GM18861 (cell line): Measurements from ENCODE around the gene SCFD2.
"Not testable (repeated sequence)": the region's sequence is repeated elsewhere in the genome, so short reads cannot be mapped to it uniquely, and the experiment has no call there.

Experiments
- ATAC-seq: cut with Tn5 transposase; IDR thresholded peaks from one replicate; pipeline ENCODE4 v1.9.1; 2021; ENCODE audit not compliant: unreplicated experiment

Gene SCFD2

GRCh38 chr4:53194727-53195126 lies 171.1 kb downstream of the SCFD2 start:
- no peak for ATAC-seq

DNA sequence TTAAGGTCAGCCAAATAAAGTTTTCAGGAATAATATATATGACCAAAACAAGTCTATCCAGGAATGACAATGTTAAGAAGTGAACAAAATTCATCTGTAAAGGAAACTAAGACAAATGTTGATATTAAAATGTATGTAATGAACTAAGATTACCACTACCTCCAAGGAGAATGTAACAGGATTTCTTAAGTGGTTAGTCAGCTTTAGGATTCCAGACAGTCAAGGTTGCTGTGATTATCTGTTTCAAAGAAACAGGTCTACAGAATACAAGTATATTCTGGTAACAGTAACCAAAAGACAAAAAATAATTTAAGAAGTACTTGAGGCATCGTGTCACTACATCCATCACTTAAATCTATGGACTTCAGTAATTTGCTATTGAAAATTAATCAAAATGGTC lies 172.8 kb downstream of the SCFD2 start:
- ATAC-seq: no peak

GRCh38 chr4:53192496-53192895 lies 173.4 kb downstream of the SCFD2 start:
- ATAC-seq: no peak

- ATAC-seq: no peak
These were observed 173.9 kb downstream of the SCFD2 start for GRCh38 chr4:53191997-53192396.

GRCh38 chr4:53189011-53189410 lies 176.8 kb downstream of the SCFD2 start:
- no peak for ATAC-seq

- no peak for ATAC-seq
These were observed 179.0 kb downstream of the SCFD2 start for GRCh38 chr4:53186714-53187358.

GRCh38 chr4:53185869-53186585 lies 179.8 kb downstream of the SCFD2 start:
- no peak for ATAC-seq

GRCh38 chr4:53183754-53184153 lies 182.1 kb downstream of the SCFD2 start:
- ATAC-seq: no peak

GRCh38 chr4:53177751-53178150 lies 188.1 kb downstream of the SCFD2 start:
- not testable (repeated sequence) for ATAC-seq

DNA sequence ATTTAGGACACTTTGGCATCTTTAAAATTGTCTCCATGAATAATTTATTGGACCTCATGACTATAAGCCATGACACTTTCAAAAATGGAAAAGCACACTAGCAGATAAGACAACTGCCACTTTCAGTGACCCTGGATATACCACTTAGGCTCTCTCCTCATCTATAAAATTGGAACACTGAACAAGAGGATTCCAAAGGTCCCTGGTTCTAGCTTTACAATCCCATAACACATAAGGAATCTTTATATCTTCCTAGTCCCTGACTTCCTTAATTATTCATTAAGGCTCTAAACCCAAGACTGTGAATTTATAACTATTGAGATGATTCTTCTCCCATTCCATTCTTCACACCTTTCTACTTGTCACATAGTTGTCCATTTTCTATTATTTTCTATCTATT lies 190.2 kb downstream of the SCFD2 start:
- no peak for ATAC-seq

DNA sequence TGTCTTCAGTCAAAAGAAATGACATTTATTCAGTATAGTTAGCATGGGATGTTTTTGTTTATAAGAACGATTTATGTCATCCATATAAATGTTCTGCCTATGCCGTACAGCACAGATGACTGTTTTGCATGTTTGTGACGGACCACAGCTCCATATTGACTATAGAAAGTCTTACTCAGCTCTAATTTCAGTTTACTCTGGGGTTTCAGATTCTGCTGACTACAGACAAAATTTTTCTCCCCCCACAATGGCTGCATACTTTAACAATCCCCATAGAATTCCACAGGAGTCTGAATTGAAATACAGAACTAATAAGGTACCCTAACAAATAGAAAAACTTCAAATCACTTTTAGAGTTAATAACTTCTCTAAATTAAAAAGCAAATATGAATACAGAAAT lies 191.0 kb downstream of the SCFD2 start:
- no peak for ATAC-seq

DNA sequence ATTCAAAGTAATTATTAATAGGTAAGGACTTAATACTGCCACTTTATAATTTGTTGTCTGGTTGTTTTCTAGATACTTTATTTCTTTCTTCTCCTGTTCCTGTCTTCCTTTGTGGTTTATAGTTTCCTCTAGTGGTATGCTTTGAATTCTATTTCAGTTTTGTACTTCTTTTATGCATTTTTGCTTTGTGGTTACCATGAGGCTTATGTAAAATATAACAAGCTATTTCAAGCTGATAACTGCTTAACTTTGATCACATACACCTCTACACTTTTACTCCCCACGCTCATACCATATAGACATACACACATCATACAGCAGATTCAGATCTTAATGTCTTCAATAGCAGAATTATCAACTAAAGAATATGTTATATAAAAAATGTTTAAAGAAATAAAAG lies 192.3 kb downstream of the SCFD2 start:
- no peak for ATAC-seq

- no peak for ATAC-seq
These were observed 194.1 kb downstream of the SCFD2 start for GRCh38 chr4:53171797-53172196.

GRCh38 chr4:53169695-53170617 lies 195.9 kb downstream of the SCFD2 start:
- no peak for ATAC-seq

DNA sequence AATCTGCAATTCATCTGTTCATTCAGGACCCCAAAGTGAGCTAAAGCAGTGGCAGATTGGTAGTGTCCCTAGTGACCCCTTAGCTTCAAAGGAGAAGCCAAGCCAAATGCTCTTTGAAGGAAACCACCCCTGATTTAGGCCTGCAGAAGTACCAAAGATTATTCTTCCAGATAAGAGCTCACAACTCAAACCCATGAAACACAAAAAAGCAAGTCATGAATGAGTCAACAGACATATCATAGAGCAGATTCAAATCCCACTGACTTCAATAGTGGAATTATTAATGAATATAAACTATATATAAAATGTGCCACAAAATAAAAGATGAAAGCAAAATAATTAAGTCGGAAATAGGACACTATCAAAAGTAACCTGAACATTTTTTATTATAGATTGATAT lies 197.6 kb downstream of the SCFD2 start:
- ATAC-seq: no peak

DNA sequence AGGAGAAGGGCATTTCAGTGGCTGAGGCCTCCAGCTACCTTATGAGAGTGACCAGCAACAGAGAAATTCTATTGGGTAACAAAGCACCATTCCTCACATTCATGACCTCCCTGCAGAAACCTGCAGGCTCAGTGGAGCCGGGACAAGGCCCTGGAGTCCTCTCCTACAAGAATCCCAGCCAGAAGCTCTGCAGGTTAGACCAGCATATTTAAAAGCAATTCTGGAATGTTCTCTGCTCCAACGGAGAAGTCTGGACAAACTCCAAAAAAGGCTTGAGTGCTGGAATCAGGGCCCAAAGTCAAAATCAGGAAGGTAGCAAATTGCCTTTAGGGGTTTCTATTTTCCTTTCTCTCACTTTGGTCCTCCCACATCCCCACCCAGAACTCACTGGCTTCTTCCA lies 202.9 kb downstream of the SCFD2 start:
- no peak for ATAC-seq

- no peak for ATAC-seq
These were observed 204.0 kb downstream of the SCFD2 start for GRCh38 chr4:53161787-53162433.

GRCh38 chr4:53161051-53161786 lies 204.6 kb downstream of the SCFD2 start:
- ATAC-seq: no peak

DNA sequence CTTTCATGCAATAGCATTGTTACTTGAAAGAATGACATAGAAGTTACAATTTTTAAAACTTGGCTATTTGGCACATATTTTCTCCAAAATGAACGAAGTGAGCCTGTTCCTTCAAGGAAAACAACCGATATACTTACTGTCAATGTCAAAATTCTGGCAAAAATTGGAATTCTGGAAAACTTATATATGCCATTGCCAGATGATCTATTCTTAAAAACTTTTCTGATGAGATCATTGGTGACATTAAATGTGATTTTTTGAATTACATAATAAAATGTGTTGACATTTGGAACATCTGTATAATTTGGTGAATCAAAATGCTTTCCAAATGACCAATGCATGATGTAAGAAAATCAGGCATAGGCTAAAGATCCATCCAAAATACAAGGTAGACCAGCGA lies 209.0 kb downstream of the SCFD2 start:
- ATAC-seq: no peak

DNA sequence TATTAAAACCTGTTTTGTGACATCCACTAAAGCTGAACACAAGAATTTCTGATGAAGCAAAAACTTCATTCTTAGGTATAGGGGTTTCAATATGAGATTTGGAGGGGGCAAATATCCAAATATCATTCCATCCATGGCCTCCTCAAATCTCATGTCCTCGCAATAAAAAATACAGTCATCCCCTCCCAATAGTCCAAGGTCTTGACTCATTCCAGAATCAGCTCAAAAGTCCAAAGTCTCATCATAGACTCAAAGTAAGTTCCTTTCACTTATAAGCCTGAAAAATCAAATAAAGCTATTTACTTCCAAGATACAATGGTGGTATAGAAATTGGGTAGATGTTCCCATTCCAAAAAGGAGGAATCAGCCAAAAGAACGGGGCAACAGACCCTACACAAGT lies 213.4 kb downstream of the SCFD2 start:
- no peak for ATAC-seq

- ATAC-seq: no peak
These were observed 214.4 kb downstream of the SCFD2 start for GRCh38 chr4:53151489-53151788.
